Stimulated activated CD4-positive, alpha-beta T cell treated with anti-CD3 and anti-CD28 coated beads, Interleukin-15, amount 100 ng/mL, for 24 hours (primary cell): ENCODE results near the gene OR10AD1.
"Not testable (repeated sequence)": the region's sequence is repeated elsewhere in the genome, so short reads cannot be mapped to it uniquely, and the experiment has no call there.

Experiments
- DNase-seq: peaks from one replicate; pipeline ENCODE4 v3.0.0-alpha.2; 2020

OR10AD1 gene

DNA sequence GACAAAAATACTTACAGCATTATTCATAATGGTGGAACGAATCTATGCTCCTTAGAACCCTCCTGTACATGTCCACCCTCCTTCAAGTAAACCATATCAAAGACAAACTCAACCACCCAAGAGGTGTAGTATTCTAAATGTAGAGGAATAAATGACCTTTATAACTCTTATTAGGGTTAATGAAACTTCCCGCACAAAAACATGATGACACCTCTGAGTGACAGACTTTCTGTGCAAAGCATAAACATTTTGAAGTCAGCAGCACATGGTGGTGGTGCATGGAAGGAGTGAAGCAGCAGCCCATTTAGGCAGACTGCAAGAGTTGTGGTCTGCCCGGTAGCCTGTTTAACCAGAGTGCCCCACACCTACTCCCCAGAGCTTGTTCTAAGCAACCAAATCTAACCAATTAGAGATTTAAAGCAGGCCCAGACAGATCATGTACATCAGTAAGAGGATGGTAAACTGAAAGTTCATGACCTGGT lies 45.2 kb downstream of the OR10AD1 start:
- DNase-seq, result peak; percentile 19

DNA sequence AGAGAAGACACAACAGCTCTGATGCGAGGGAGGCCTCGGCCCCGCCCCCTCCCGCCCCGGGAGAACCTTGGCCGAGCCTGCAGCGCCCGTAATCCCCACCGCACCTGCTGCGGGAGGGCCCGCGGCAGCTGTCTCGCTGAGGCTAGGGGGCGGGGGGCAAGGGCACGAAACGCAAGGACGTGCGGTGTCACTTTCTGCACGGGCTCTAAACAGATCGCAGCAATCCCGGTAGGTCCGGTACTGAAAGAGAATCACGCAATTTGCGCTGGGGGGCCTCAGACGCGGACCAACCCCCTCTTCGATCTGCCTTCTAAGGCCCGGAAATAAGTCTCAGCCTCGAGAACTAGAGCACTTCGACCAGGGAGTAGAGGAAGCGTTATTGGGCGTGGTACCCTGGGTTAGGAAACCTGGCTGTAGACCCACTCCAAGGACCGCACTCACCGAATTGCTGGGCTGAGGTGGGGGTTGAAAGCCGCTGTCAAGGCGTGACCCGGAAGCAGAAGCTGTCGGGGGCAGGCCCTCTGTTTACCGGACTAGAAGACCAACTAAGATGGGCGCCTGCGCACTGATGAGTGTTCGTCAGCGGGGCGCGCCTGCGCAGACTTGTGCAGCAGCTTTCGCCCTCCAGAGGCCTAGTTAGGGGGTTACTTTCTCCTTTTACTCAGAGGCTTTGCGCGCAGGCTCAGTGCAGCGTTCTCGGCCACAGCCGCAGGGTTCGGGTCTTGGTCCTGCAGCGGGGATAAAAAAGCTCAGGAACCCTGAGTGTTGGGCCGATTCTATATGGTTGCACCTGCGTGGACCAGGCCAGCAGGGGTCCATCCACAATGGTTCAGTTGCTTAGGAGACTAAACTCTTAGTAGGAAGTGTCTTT lies 45.8 kb downstream of the OR10AD1 start, which contains the start of gene ASB8:
TSS of gene ASB8 (minus strand) at position 498 of the 871 bp plus-strand sequence. CDS start 4,019 bp downstream, outside the sequence.
- DNase-seq, result peak; percentile 99

DNA sequence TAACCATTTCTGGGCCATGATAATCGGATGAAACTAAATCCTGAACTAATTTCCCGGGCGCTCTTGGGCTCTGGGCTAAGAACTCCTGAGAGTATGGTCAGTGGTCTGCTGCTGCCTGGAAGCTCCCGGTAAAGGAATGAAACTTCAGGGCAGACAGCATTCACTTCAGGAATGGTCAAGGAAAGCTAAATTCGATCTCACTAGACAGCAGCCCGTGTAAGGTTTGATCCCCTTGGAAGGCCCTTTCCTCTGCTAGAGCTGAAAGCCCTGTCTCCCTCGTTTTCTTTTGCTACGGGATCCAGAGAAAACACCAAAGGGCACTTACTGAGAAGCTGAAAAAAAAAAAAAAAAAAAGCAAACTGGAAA lies 46.5 kb downstream of the OR10AD1 start:
- DNase-seq, result no peak

DNA sequence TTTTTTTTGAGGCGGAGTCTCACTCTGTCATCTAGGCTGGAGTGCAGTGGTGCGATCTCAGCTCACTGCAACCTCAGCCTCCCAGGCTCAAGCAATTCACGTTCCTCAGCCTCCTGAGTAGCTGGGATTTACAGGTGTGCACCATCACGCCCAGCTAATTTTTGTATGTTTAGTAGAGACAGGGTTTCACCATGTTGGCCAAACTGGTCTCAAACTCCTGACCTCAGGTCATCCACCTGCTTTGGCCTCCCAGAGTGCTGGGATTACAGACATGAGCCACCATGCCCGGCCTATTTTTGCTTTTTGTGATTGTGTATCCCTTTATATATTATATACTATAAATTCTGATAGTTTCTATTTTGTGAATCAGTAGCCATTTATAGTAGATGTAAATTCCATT lies 47.3 kb downstream of the OR10AD1 start:
- not testable (repeated sequence) for DNase-seq
